ENCODE data around the gene PLAGL2. TPM values are rescaled to one million over a fixed set of nuclear protein-coding genes. Genes with fewer than 3 reads are reported as not detected.

The PLAGL2 gene
- total RNA-seq, 1 experiment from 2014 or later, result 40.4 TPM

- H3K36me3 ChIP-seq (ENCODE audit: insufficient read depth, low read length, poor library complexity, severe bottlenecking), result peaks cover 75% of the 10 kb centered on the region
- ChIA-PET CTCF (no interaction called here), POLR2A (ENCODE audit: low non-redundant PET) (no interaction called here)
These were observed 62.5 kb downstream of the PLAGL2 start for GRCh38 chr20:32144898-32145662.

GRCh38 chr20:32142991-32143390 is 64.6 kb downstream of the PLAGL2 start:
- Histone ChIP-seq H3K36me3 (ENCODE audit: insufficient read depth, low read length, poor library complexity, severe bottlenecking) (peaks cover 70% of the 10 kb centered on the region), H3K27me3 (replicated peaks; ENCODE audit: insufficient read depth, low read depth, low read length, poor library complexity) (no peaks in the 10 kb centered on the region), H3K4me1 (ENCODE audit: insufficient read depth, low read length, poor library complexity, severe bottlenecking) (no peaks in the 10 kb centered on the region), H3K9me3 (ENCODE audit: low read depth, low read length, poor library complexity, severe bottlenecking) (no peaks in the 10 kb centered on the region), H3K4me3 (ENCODE audit: low read depth, low read length, poor library complexity, severe bottlenecking) (no peak overlapping the region), H3K27ac (ENCODE audit: low read depth, low read length, poor library complexity, severe bottlenecking) (no peak overlapping the region)
- BruUV-seq (replicated peaks), result no TSS peak
- ChIA-PET CTCF (no interaction called here), POLR2A (ENCODE audit: low non-redundant PET) (no interaction called here)
- no peak for TF ChIP-seq EZH2 (IDR thresholded peaks at IDR 0.05; ENCODE audit: borderline replicate concordance, low read depth, low read length, poor library complexity, severe bottlenecking)
- no peak for TF ChIP-seq CTCF (conservative IDR thresholded peaks at IDR 0.05; ENCODE audit: low read depth, low read length)
- no peak for DNase-seq (ENCODE audit: low spot score)
- intact Hi-C loops (cut with micrococcal nuclease; ENCODE audit: unreplicated experiment), result no loop called here

More at GRCh38 chr20:32144898-32145662, 62.5 kb downstream of the PLAGL2 start:
- intact Hi-C loops (cut with micrococcal nuclease; ENCODE audit: unreplicated experiment), result no loop called here
- H3K27me3 ChIP-seq (replicated peaks; ENCODE audit: insufficient read depth, low read depth, low read length, poor library complexity), result no peaks in the 10 kb centered on the region
- H3K4me3 ChIP-seq (ENCODE audit: low read depth, low read length, poor library complexity, severe bottlenecking), result no peak overlapping the region
- no peak overlapping the region for H3K27ac ChIP-seq (ENCODE audit: low read depth, low read length, poor library complexity, severe bottlenecking)
- TF ChIP-seq EZH2 (IDR thresholded peaks at IDR 0.05; ENCODE audit: borderline replicate concordance, low read depth, low read length, poor library complexity, severe bottlenecking) (no peak), CTCF (conservative IDR thresholded peaks at IDR 0.05; ENCODE audit: low read depth, low read length) (no peak)
- H3K9me3 ChIP-seq (ENCODE audit: low read depth, low read length, poor library complexity, severe bottlenecking), result no peaks in the 10 kb centered on the region
- H3K4me1 ChIP-seq (ENCODE audit: insufficient read depth, low read length, poor library complexity, severe bottlenecking), result no peaks in the 10 kb centered on the region
- DNase-seq (ENCODE audit: low spot score), result no peak
- BruUV-seq (replicated peaks), result no TSS peak

Other genes with a start within 250 kb of the PLAGL2 start
- gene XKR7, start 239.6 kb downstream of the PLAGL2 start, total RNA-seq (2021), result 0.04 TPM in 1 of 2 replicates, not detected in the other
- 0.22 TPM in 1 of 2 replicates, not detected in the other for gene CCM2L, start 197.3 kb downstream of the PLAGL2 start, total RNA-seq (2021)
- gene HCK, start 155.5 kb downstream of the PLAGL2 start, total RNA-seq (2021), result not detected in 2 replicates
- 54.1 and 54.4 TPM in 2 replicates for gene TM9SF4, start 98.0 kb downstream of the PLAGL2 start, total RNA-seq (2021)
- 55.9 and 56.6 TPM in 2 replicates for gene POFUT1, start 137 bp upstream of the PLAGL2 start, total RNA-seq (2021)
- 24.3 and 25.4 TPM in 2 replicates for gene KIF3B, start 69.9 kb upstream of the PLAGL2 start, total RNA-seq (2021)
- 96.9 and 101 TPM in 2 replicates for gene ASXL1, start 150.6 kb upstream of the PLAGL2 start, total RNA-seq (2021)

All from A673 (cell line).